H1 (cell line): ENCODE measurements around the gene VMP1. TPM values are rescaled to one million over a fixed set of nuclear protein-coding genes. Genes with fewer than 3 reads are reported as not detected.

Experiments
- BRCA1 ChIP-seq: IDR thresholded peaks from 2 replicates; pipeline ENCODE4 v1.6.1; 2012; ENCODE audit warnings: low read depth, low read length, improper control_type of control experiment
- CHD7 ChIP-seq: fragments of 300-600 bp; sonication (generic); IDR thresholded peaks from 2 replicates; pipeline ENCODE4 v1.7.1; 2012; ENCODE audit warnings: low read length, moderate library complexity, mild to moderate bottlenecking, inconsistent platforms; ENCODE audit not compliant: insufficient replicate concordance
- PHF8 ChIP-seq: fragments of 200-600 bp; sonication (generic); conservative IDR thresholded peaks from 2 replicates; pipeline ENCODE4 v1.7.1; 2012; ENCODE audit warnings: low read depth, mild to moderate bottlenecking, inconsistent platforms, low read length, moderate library complexity
- polyA plus RNA-seq, 7 experiments: library from polyadenylated mRNA; depleted of rRNA in 3 of 7; stranded (reverse) in 5 of 7; unstranded in 2 of 7; fragments of >200 nt in 5 of 7; fragments of 200-250 nt in 2 of 7; gene quantifications; 1 replicate in 5 of 7; 2 replicates in 1 of 7; 4 replicates in 1 of 7; pipeline versions ENCODE4 v1.2.1 to v1.2.3, GENCODE V29; 2011 to 2013; ENCODE audit warnings: missing spikeins in 2 of 7, mixed read lengths in 2 of 7
- total RNA-seq: library from RNA; stranded (reverse); fragmentation: NEBNext Ultra II Directional; extraction: Animal tissue kit (Norgen Biotek cat#: 25700); gene quantifications from 2 replicates; pipeline ENCODE4 v1.2.1, GENCODE V29; 2021

Gene VMP1
- total and polyA plus RNA-seq, 2 of the 8 experiments (the other 6 are each of a cell fraction or from before 2014, with no cell fraction given), result 45.0 to 92.7 TPM

- TF ChIP-seq CHD7, result no peak
- no peak for TF ChIP-seq BRCA1
- no peak for TF ChIP-seq PHF8
These were observed 94.7 kb downstream of the VMP1 start (continued) for GRCh38 chr17:59802160-59802559.
